SK-MEL-5 (cell line): ENCODE data around the gene PDCD1LG2. TPM values are rescaled to one million over a fixed set of nuclear protein-coding genes. Genes with fewer than 3 reads are reported as not detected.

Experiments used
- DNase-seq: peaks from one replicate; pipeline ENCODE4 v3.0.0-alpha.2; 2016; ENCODE audit warnings: low read depth, low spot score
- in situ Hi-C: cut with HindIII; loops from 2 replicates; pipeline ENCODE4 v1.10.0; 2016; ENCODE audit warnings: low sequenced_read_pairs, high pct_unique_total_duplicates, low pct_unique_long_range_greater_than_20kb
- total RNA-seq: library from RNA; depleted of rRNA; stranded (reverse); fragments of >200 nt; shearing (Covaris generic); gene quantifications from 2 replicates; pipeline ENCODE4 v1.2.3, GENCODE V29; 2014; rRNA removed

Gene PDCD1LG2
- total RNA-seq, 1 experiment from 2014 or later = not detected

- in situ Hi-C loops = no loop called here
- DNase-seq = no peak
Measured at GRCh38 chr9:5614985-5615384, 104.7 kb downstream of the PDCD1LG2 start.

- in situ Hi-C loops = no loop called here
- DNase-seq = peak; percentile 30
Measured at GRCh38 chr9:5617749-5618148, 107.4 kb downstream of the PDCD1LG2 start.

- in situ Hi-C loops = no loop called here
- DNase-seq = no peak
Measured at GRCh38 chr9:5620494-5620893, 110.2 kb downstream of the PDCD1LG2 start.

Other genes starting within 250 kb of the PDCD1LG2 start
- not detected in 2 replicates for gene RLN2, start 205.8 kb upstream of the PDCD1LG2 start, total RNA-seq
- not detected in 2 replicates for gene RLN1, start 170.7 kb upstream of the PDCD1LG2 start, total RNA-seq
- gene PLGRKT, start 72.6 kb upstream of the PDCD1LG2 start, total RNA-seq = 38.0 and 40.2 TPM in 2 replicates
- 3.4 and 3.8 TPM in 2 replicates for gene CD274, start 60.0 kb upstream of the PDCD1LG2 start, total RNA-seq
- gene RIC1, start 118.6 kb downstream of the PDCD1LG2 start, total RNA-seq = 14.7 and 15.2 TPM in 2 replicates